WTC11 (cell line): Measurements from ENCODE around the gene ADAM19. TPM values are rescaled to one million over a fixed set of nuclear protein-coding genes. Genes with fewer than 3 reads are reported as not detected.

Experiments
- ATAC-seq: fragments of 200-7000 bp; cut with Tn5 transposase; 2 replicates; pipeline ENCODE4 v1.10.0; 2021; ENCODE audit warnings: mild to moderate bottlenecking, moderate library complexity
- CTCF ChIA-PET: fragments of 300-600 bp; sonication (Branson Sonifier 250); formaldehyde crosslinking; loops from one replicate; lab custom pipeline; 2021; ENCODE audit warnings: antibody characterized with exemption; lab: Charles Lee
- POLR2A ChIA-PET: fragments of 350-600 bp; sonication (Branson Sonifier 250); formaldehyde crosslinking; loops from one replicate; lab custom pipeline; 2021; ENCODE audit warnings: antibody characterized with exemption; lab: Charles Lee
- DNase-seq: peaks from one replicate; pipeline ENCODE4 v3.0.0; 2021; ENCODE audit warnings: low spot score
- H3K27ac Mint-ChIP-seq: 2 replicates; pipeline ENCODE4 v1.8.0; 2021; ENCODE audit warnings: mixed read lengths
- H3K27me3 Mint-ChIP-seq: 2 replicates; pipeline ENCODE4 v1.8.0; 2021; ENCODE audit warnings: low read depth, mild to moderate bottlenecking, moderate library complexity, mixed read lengths
- H3K36me3 Mint-ChIP-seq: 2 replicates; pipeline ENCODE4 v1.8.0; 2021; ENCODE audit warnings: mixed read lengths
- H3K4me1 Mint-ChIP-seq: 2 replicates; pipeline ENCODE4 v1.8.0; 2022; ENCODE audit warnings: mixed read lengths
- H3K4me3 Mint-ChIP-seq: 2 replicates; pipeline ENCODE4 v1.8.0; 2021; ENCODE audit warnings: mild to moderate bottlenecking, moderate library complexity, mixed read lengths
- H3K9me3 Mint-ChIP-seq: 2 replicates; pipeline ENCODE4 v1.8.0; 2021; ENCODE audit warnings: mixed read lengths
- ATF2 ChIP-seq: sonication (generic); formaldehyde crosslinking; IDR thresholded peaks from 2 replicates; pipeline ENCODE4 v1.8.1; 2022; ENCODE audit warnings: low read depth, missing genetic modification reagents, borderline replicate concordance
- ATF3 ChIP-seq: sonication (generic); formaldehyde crosslinking; conservative IDR thresholded peaks from 2 replicates; pipeline ENCODE4 v1.8.1; 2022; ENCODE audit warnings: mild to moderate bottlenecking, missing genetic modification reagents
- CBFB ChIP-seq: sonication (generic); formaldehyde crosslinking; IDR thresholded peaks from 2 replicates; pipeline ENCODE4 v1.8.1; 2022; ENCODE audit warnings: mild to moderate bottlenecking, low read depth, missing genetic modification reagents
- E2F1 ChIP-seq: sonication (generic); formaldehyde crosslinking; IDR thresholded peaks from 2 replicates; pipeline ENCODE4 v1.8.0; 2022; ENCODE audit warnings: mild to moderate bottlenecking, missing genetic modification reagents
- E2F4 ChIP-seq: sonication (generic); formaldehyde crosslinking; IDR thresholded peaks from 2 replicates; pipeline ENCODE4 v1.8.1; 2022; ENCODE audit warnings: low read depth, mild to moderate bottlenecking, moderate library complexity, missing genetic modification reagents, borderline replicate concordance
- ETV6 ChIP-seq: sonication (generic); formaldehyde crosslinking; IDR thresholded peaks from 2 replicates; pipeline ENCODE4 v1.8.1; 2022; ENCODE audit warnings: mild to moderate bottlenecking, missing genetic modification reagents
- GTF2I ChIP-seq: fragments of 250-450 bp; sonication (Bioruptor Pico); conservative IDR thresholded peaks from 2 replicates; pipeline ENCODE4 v1.4.0; 2021; ENCODE audit warnings: mild to moderate bottlenecking
- IRF2 ChIP-seq: sonication (generic); formaldehyde crosslinking; IDR thresholded peaks from 2 replicates; pipeline ENCODE4 v1.8.0; 2022; ENCODE audit warnings: low read depth, missing genetic modification reagents, borderline replicate concordance
- KAT7 ChIP-seq: sonication (generic); formaldehyde crosslinking; IDR thresholded peaks from 2 replicates; pipeline ENCODE4 v1.8.1; 2023; ENCODE audit warnings: missing genetic modification reagents, mild to moderate bottlenecking, borderline replicate concordance
- MAX ChIP-seq: sonication (generic); formaldehyde crosslinking; IDR thresholded peaks from 2 replicates; pipeline ENCODE4 v1.8.0; 2022; ENCODE audit warnings: mild to moderate bottlenecking, missing genetic modification reagents
- MLX ChIP-seq: sonication (generic); formaldehyde crosslinking; IDR thresholded peaks from 2 replicates; pipeline ENCODE4 v1.8.1; 2023; ENCODE audit warnings: mild to moderate bottlenecking, missing genetic modification reagents, moderate library complexity
- NFE2L1 ChIP-seq: sonication (generic); formaldehyde crosslinking; IDR thresholded peaks from 2 replicates; pipeline ENCODE4 v1.8.1; 2023; ENCODE audit warnings: missing genetic modification reagents
- NFYB ChIP-seq: sonication (generic); formaldehyde crosslinking; conservative IDR thresholded peaks from 2 replicates; pipeline ENCODE4 v1.8.0; 2022; ENCODE audit warnings: low read depth, missing genetic modification reagents
- NR1H2 ChIP-seq: sonication (generic); formaldehyde crosslinking; IDR thresholded peaks from 2 replicates; pipeline ENCODE4 v1.9.0; 2021; ENCODE audit warnings: mild to moderate bottlenecking, moderate library complexity, missing genetic modification reagents
- NR2C2 ChIP-seq: sonication (generic); formaldehyde crosslinking; IDR thresholded peaks from 2 replicates; pipeline ENCODE4 v1.8.0; 2022; ENCODE audit warnings: mild to moderate bottlenecking, missing genetic modification reagents
- OVOL2 ChIP-seq: fragments of 250-450 bp; sonication (Bioruptor Pico); IDR thresholded peaks from 2 replicates; pipeline ENCODE4 v1.9.0; 2021; ENCODE audit warnings: mild to moderate bottlenecking, borderline replicate concordance
- RORB ChIP-seq: fragments of 250-450 bp; sonication (Bioruptor Pico); IDR thresholded peaks from 2 replicates; pipeline ENCODE4 v1.9.0; 2021; ENCODE audit warnings: mild to moderate bottlenecking
- SOX15 ChIP-seq: fragments of 250-450 bp; sonication (Bioruptor Pico); IDR thresholded peaks from 2 replicates; pipeline ENCODE4 v1.9.0; 2021; ENCODE audit warnings: mild to moderate bottlenecking
- STAT6 ChIP-seq: sonication (generic); formaldehyde crosslinking; conservative IDR thresholded peaks from 2 replicates; pipeline ENCODE4 v1.8.1; 2023; ENCODE audit warnings: mild to moderate bottlenecking, low read depth, missing genetic modification reagents, moderate library complexity
- ZBTB43 ChIP-seq: sonication (generic); formaldehyde crosslinking; IDR thresholded peaks from 2 replicates; pipeline ENCODE4 v1.8.1; 2023; ENCODE audit warnings: mild to moderate bottlenecking, missing genetic modification reagents
- ZNF138 ChIP-seq: sonication (generic); formaldehyde crosslinking; conservative IDR thresholded peaks from 2 replicates; pipeline ENCODE4 v1.8.1; 2022; ENCODE audit warnings: mild to moderate bottlenecking, moderate library complexity, missing genetic modification reagents
- ZNF423 ChIP-seq: fragments of 250-450 bp; sonication (Bioruptor Pico); IDR thresholded peaks from 2 replicates; pipeline ENCODE4 v2.1.2; 2022; ENCODE audit warnings: mild to moderate bottlenecking, moderate library complexity
- ZSCAN18 ChIP-seq: fragments of 250-450 bp; sonication (Bioruptor Pico); IDR thresholded peaks from 2 replicates; pipeline ENCODE4 v2.1.2; 2022; ENCODE audit warnings: mild to moderate bottlenecking, moderate library complexity
- total RNA-seq: library from RNA; stranded (reverse); gene quantifications from 3 replicates; pipeline ENCODE4 v1.2.3, GENCODE V29; 2021

The ADAM19 gene
- total RNA-seq, 1 experiment from 2014 or later: 28.6 TPM

GRCh38 chr5:157471709-157472108, 103.9 kb downstream of the ADAM19 start:
- DNase-seq (peak; percentile 50), ATAC-seq (peak; percentile 90)
- ChIA-PET POLR2A (interaction anchor here (0.5 to 1.0 kb wide), 2 partner anchors 24 to 101 kb away, joined by 3 to 4 read pairs; no protein-coding TSS in a partner anchor), CTCF (interaction anchor here (0.6 to 3.9 kb wide), 49 partner anchors 9 to 389 kb away, joined by 3 to 57 read pairs (median 5); partner anchors contain the start of genes LSM11, MED7, NIPAL4 and SOX30)
- Mint-ChIP-seq H3K27ac (no peak overlapping the region), H3K4me1 (no peaks in the 10 kb centered on the region), H3K9me3 (no peaks in the 10 kb centered on the region), H3K27me3 (no peaks in the 10 kb centered on the region), H3K4me3 (no peak overlapping the region), H3K36me3 (no peaks in the 10 kb centered on the region)
- TF ChIP-seq SOX15 (CRISPR knock-in tag) (no peak), ETV6 (CRISPR knock-in tag) (no peak), E2F1 (CRISPR knock-in tag) (no peak), RORB (CRISPR knock-in tag) (no peak), ATF2 (CRISPR knock-in tag) (no peak), NFYB (CRISPR knock-in tag) (no peak), MLX (CRISPR knock-in tag) (no peak), ZSCAN18 (CRISPR knock-in tag) (no peak), ZNF423 (no peak), ZNF138 (CRISPR knock-in tag) (no peak), KAT7 (no peak)

GRCh38 chr5:157470631-157471030, 104.9 kb downstream of the ADAM19 start:
- POLR2A ChIA-PET: no interaction called here
- TF ChIP-seq NFE2L1 (CRISPR knock-in tag): no peak
- no peak for TF ChIP-seq IRF2 (CRISPR knock-in tag)
- no peak for TF ChIP-seq OVOL2
- TF ChIP-seq GTF2I (CRISPR knock-in tag): no peak
- TF ChIP-seq NR2C2: no peak
- TF ChIP-seq ATF3 (CRISPR knock-in tag): no peak
- no peak for TF ChIP-seq CBFB (CRISPR knock-in tag)
- no peak for TF ChIP-seq ZBTB43 (CRISPR knock-in tag)
- TF ChIP-seq STAT6 (CRISPR knock-in tag): no peak
- no peak for TF ChIP-seq NR1H2
- no peak for TF ChIP-seq MLX (CRISPR knock-in tag)
- no peak for TF ChIP-seq E2F4 (CRISPR knock-in tag)
- no peak for TF ChIP-seq MAX (CRISPR knock-in tag)
- TF ChIP-seq, all 79 proteins: peak for 0
- Mint-ChIP-seq H3K4me1 (no peaks in the 10 kb centered on the region), H3K4me3 (no peak overlapping the region), H3K36me3 (no peaks in the 10 kb centered on the region), H3K9me3 (no peaks in the 10 kb centered on the region), H3K27ac (no peak overlapping the region), H3K27me3 (no peaks in the 10 kb centered on the region; the same call in 1 of the 2 replicates)
- CTCF ChIA-PET: interaction anchor here (1.1 to 3.9 kb wide), 13 partner anchors 10 to 273 kb away, joined by 3 to 57 read pairs (median 5); partner anchors contain the start of genes LSM11 and NIPAL4
- no peak for ATAC-seq
- DNase-seq: no peak
